Tibial nerve (tissue), 4 donors: ENCODE results near the gene BARX1. TPM values are rescaled to one million over a fixed set of nuclear protein-coding genes. Genes with fewer than 3 reads are reported as not detected.

Experiments used
- DNase-seq, 2 donors: peaks; one replicate each; pipeline ENCODE4 v3.0.0-alpha.2; 2019; ENCODE audit warnings: low spot score in 2 of 2
- H3K27ac ChIP-seq, 4 donors: fragments of 200-600 bp; sonication (generic) in 3 of 4; one replicate each; pipeline ENCODE4 v1.5.1; 2017 to 2019; ENCODE audit warnings: mild to moderate bottlenecking in 1 of 4
- H3K27me3 ChIP-seq, 2 donors: fragments of 200-600 bp; sonication (generic) in 1 of 2; one replicate each; pipeline versions ENCODE4 v1.5.1 to v1.6.0; 2017 to 2019
- H3K36me3 ChIP-seq, 3 donors: fragments of 200-600 bp; sonication (generic); one replicate each; pipeline ENCODE4 v1.5.1; 2018 to 2019
- H3K4me1 ChIP-seq, 4 donors: fragments of 200-600 bp; sonication (generic) in 3 of 4; one replicate each; pipeline ENCODE4 v1.5.1; 2017 to 2019
- H3K4me3 ChIP-seq, 4 donors: fragments of 200-600 bp; sonication (generic) in 3 of 4; one replicate each; pipeline ENCODE4 v1.5.1; 2017 to 2019; ENCODE audit warnings: mild to moderate bottlenecking in 1 of 4, moderate library complexity in 1 of 4
- H3K9me3 ChIP-seq, 4 donors: fragments of 200-600 bp; sonication (generic) in 3 of 4; one replicate each; pipeline ENCODE4 v1.5.1; 2017 to 2019
- EP300 ChIP-seq, 2 donors: sonication (generic); formaldehyde crosslinking; IDR thresholded peaks; one replicate each; pipeline ENCODE4 v1.6.1; 2017; ENCODE audit warnings: antibody characterized with exemption in 2 of 2, mild to moderate bottlenecking in 1 of 2
- POLR2A ChIP-seq, 2 donors: fragments of 450-650 bp; IDR thresholded peaks; one replicate each; pipeline ENCODE4 v1.6.1; 2017; ENCODE audit warnings: antibody characterized with exemption in 2 of 2, mild to moderate bottlenecking in 2 of 2, moderate library complexity in 2 of 2
- WGBS, 2 donors: methylation state at CpG; one replicate each; pipeline ENCODE4 v1.1.5; 2018; 5-methylcytosine and 5-hydroxymethylcytosine counted together
- total RNA-seq, 4 donors: library from RNA; depleted of rRNA; stranded (reverse); fragments of >200 nt; gene quantifications; one replicate each; pipeline ENCODE4 v1.1.0, GENCODE V29; 2016
- TF ChIP-seq, protein P1 (sequence below), 5 experiments: fragments of 200-600 bp in 3 of 5; fragments of 450-650 bp in 2 of 5; sonication (generic) in 3 of 5; IDR thresholded peaks; one replicate each; pipeline ENCODE4 v1.5.1; 2016 to 2019; ENCODE audit warnings: antibody characterized with exemption in 5 of 5, mild to moderate bottlenecking in 3 of 5, moderate library complexity in 2 of 5

Gene BARX1
- total RNA-seq, 4 donors from 2014 or later, result not detected

GRCh38 chr9:93994132-93994531 is 39.0 kb upstream of the BARX1 start:
- no peak for TF ChIP-seq POLR2A (IDR thresholded peaks at IDR 0.05)
- TF ChIP-seq, protein P1, sequence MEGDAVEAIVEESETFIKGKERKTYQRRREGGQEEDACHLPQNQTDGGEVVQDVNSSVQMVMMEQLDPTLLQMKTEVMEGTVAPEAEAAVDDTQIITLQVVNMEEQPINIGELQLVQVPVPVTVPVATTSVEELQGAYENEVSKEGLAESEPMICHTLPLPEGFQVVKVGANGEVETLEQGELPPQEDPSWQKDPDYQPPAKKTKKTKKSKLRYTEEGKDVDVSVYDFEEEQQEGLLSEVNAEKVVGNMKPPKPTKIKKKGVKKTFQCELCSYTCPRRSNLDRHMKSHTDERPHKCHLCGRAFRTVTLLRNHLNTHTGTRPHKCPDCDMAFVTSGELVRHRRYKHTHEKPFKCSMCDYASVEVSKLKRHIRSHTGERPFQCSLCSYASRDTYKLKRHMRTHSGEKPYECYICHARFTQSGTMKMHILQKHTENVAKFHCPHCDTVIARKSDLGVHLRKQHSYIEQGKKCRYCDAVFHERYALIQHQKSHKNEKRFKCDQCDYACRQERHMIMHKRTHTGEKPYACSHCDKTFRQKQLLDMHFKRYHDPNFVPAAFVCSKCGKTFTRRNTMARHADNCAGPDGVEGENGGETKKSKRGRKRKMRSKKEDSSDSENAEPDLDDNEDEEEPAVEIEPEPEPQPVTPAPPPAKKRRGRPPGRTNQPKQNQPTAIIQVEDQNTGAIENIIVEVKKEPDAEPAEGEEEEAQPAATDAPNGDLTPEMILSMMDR (IDR thresholded peaks at IDR 0.05), result no peak
- no peak for TF ChIP-seq EP300 (IDR thresholded peaks at IDR 0.05)
- Histone ChIP-seq H3K36me3 (no peaks in the 10 kb centered on the region), H3K27me3 (no peaks in the 10 kb centered on the region), H3K9me3 (peaks cover 0 to 17% (median 5%) of the 10 kb centered on the region in 4 donors), H3K27ac (no peak overlapping the region), H3K4me3 (no peak overlapping the region), H3K4me1 (no peaks in the 10 kb centered on the region)
- 66 to 68% methylated on average over 3 of the region's 3 CpGs for WGBS, 2 donors
- DNase-seq, result no peak

DNA sequence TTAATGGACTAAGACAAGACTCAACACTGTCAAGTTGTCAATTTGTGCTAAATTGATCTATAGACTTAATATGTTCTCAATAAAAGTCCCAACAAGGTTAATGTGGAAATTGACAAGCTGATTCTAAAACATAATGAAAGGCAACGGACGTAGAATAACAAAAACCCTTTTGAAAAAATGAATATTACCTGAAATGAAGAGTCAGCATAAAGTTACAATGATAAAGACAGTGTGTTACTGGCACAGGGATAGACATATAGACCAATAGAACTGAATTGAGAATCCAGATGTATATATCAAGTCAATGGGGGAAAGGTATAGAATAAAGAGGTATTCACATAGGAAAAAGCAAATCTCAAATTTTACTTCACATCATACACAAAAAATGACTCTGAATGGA is 37.7 kb upstream of the BARX1 start:
- Histone ChIP-seq H3K27ac (no peak overlapping the region), H3K27me3 (no peaks in the 10 kb centered on the region), H3K9me3 (peaks cover 0 to 17% (median 5%) of the 10 kb centered on the region in 4 donors), H3K4me1 (no peaks in the 10 kb centered on the region), H3K4me3 (no peak overlapping the region), H3K36me3 (no peaks in the 10 kb centered on the region)
- no peak for DNase-seq
- 90 to 92% methylated on average over 2 of the region's 2 CpGs for WGBS, 2 donors
- TF ChIP-seq, protein P1 (IDR thresholded peaks at IDR 0.05), result no peak
- no peak for TF ChIP-seq POLR2A (IDR thresholded peaks at IDR 0.05)
- TF ChIP-seq EP300 (IDR thresholded peaks at IDR 0.05), result no peak

GRCh38 chr9:93990448-93990847 is 35.3 kb upstream of the BARX1 start:
- no peak for DNase-seq
- no peaks in the 10 kb centered on the region for H3K36me3 ChIP-seq

DNA sequence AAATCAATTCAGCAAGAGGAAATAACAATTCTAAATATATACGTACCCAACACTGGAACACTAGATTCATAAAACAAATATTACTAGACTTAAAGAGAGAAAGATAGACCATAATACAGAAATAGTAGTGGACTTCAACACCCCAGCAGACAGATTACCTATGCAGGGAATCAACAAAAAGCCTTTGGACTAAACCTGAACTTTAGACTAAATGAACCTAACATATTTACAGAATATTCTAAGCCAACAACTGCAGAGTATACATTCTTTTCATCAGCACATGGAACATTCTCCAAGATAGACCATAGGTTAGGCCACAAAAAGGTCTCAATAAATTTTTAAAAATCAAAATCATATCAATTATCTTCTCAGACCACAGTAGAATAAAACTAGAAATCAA is 32.9 kb upstream of the BARX1 start:
- 75 to 82% methylated on average over 1 of the region's 1 CpG for WGBS, 2 donors
- Histone ChIP-seq H3K9me3 (peaks cover 0 to 42% (median 12%) of the 10 kb centered on the region in 4 donors), H3K4me3 (no peak overlapping the region), H3K36me3 (no peaks in the 10 kb centered on the region), H3K27me3 (no peaks in the 10 kb centered on the region), H3K4me1 (no peaks in the 10 kb centered on the region), H3K27ac (no peak overlapping the region)
- TF ChIP-seq EP300 (IDR thresholded peaks at IDR 0.05) (no peak), POLR2A (IDR thresholded peaks at IDR 0.05) (no peak)
- TF ChIP-seq, protein P1 (IDR thresholded peaks at IDR 0.05), result no peak
- DNase-seq, result no peak

More at GRCh38 chr9:93990448-93990847, 35.3 kb upstream of the BARX1 start:
- Histone ChIP-seq H3K27me3 (no peaks in the 10 kb centered on the region), H3K4me3 (no peak overlapping the region), H3K4me1 (no peaks in the 10 kb centered on the region), H3K9me3 (peaks cover 0 to 32% (median 12%) of the 10 kb centered on the region in 4 donors), H3K27ac (no peak overlapping the region)
- TF ChIP-seq POLR2A (IDR thresholded peaks at IDR 0.05) (no peak), EP300 (IDR thresholded peaks at IDR 0.05) (no peak)
- TF ChIP-seq, protein P1 (IDR thresholded peaks at IDR 0.05), result no peak

- TF ChIP-seq, protein P1 (IDR thresholded peaks at IDR 0.05), result no peak
- no peak for TF ChIP-seq EP300 (IDR thresholded peaks at IDR 0.05)
- TF ChIP-seq POLR2A (IDR thresholded peaks at IDR 0.05), result no peak
- H3K27ac ChIP-seq, result no peak overlapping the region
- no peak for DNase-seq
- 14 to 16% methylated on average over 2 of the region's 2 CpGs for WGBS, 2 donors
- H3K27me3 ChIP-seq, result no peaks in the 10 kb centered on the region
- H3K36me3 ChIP-seq, result no peaks in the 10 kb centered on the region
- H3K9me3 ChIP-seq, result peaks cover 0 to 30% (median 8%) of the 10 kb centered on the region in 4 donors
- H3K4me1 ChIP-seq, result no peaks in the 10 kb centered on the region
- no peak overlapping the region for H3K4me3 ChIP-seq
These were observed 29.7 kb upstream of the BARX1 start for GRCh38 chr9:93984860-93985259.
